ENCODE data around the gene ALLC. TPM values are rescaled to one million over a fixed set of nuclear protein-coding genes. Genes with fewer than 3 reads are reported as not detected.

ALLC gene
- polyA plus RNA-seq, 1 of the 3 experiments (the other 2 are of a cell fraction) = not detected

DNA sequence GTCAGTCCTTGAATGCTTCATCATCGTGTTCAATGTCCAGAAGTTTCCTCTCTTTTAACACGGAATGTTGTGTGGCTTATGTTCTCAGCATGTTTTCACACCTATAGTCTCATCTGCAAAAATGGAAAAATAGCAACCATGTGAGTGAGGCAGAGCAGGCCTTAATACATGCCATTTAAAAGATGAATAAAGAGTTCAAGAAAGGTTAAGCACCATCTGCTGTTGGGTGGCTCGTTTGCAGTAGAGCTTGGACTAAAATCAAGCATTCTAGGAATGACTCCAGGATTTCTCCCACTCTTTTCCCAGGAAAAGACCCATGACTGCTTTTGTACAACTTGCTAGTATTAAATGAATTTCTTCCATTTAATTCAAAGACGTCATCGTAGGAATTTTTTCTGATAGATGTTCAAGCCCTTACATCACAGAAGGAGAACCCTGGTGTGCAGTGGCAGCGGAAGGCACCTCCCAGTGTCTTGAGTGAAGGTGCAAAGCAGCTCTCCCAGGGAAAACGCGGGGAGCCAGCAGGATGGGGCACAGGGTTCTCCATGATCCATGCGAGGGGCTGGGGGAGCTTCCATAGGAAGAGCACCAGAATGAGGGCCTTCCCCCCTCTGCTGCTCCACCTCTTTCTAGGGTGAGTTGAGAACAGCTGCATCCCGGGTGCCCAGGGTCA, 55.0 kb downstream of the ALLC start:
- Histone ChIP-seq H3K27me3 (ENCODE audit: insufficient read depth) (no peaks in the 10 kb centered on the region), H3K4me1 (ENCODE audit: control insufficient read depth in 1 of 2, insufficient read depth in 2 of 2, low read depth in 1 of 2, low read length in 1 of 2) (no peaks in the 10 kb centered on the region), H3F3A (replicated peaks; ENCODE audit: insufficient read depth) (no peaks in the 10 kb centered on the region), H3K9me2 (no peaks in the 10 kb centered on the region), H3K4me3 (ENCODE audit: low read depth in 2 of 2, low read length in 1 of 2) (no peak overlapping the region), H3K27ac (ENCODE audit: low read depth in 2 of 2, low read length in 1 of 2) (no peak overlapping the region), H2AFZ (ENCODE audit: low read depth) (no peak overlapping the region), H3K9ac (no peak overlapping the region), H3K9me3 (no peaks in the 10 kb centered on the region), H3K79me2 (ENCODE audit: insufficient read depth) (no peaks in the 10 kb centered on the region), H3K4me2 (no peak overlapping the region), H3K36me3 (replicated peaks in 1 of 2; ENCODE audit: control insufficient read depth in 1 of 2, insufficient read depth in 2 of 2, low read length in 1 of 2) (no peaks in the 10 kb centered on the region), H4K20me1 (ENCODE audit: insufficient read depth) (no peaks in the 10 kb centered on the region)
- WGBS (ENCODE audit: low lambda C conversion rate) = 19% methylated on average over 8 of the region's 10 CpGs
- no peak for TF ChIP-seq MEF2A (IDR thresholded peaks at IDR 0.05; ENCODE audit: borderline replicate concordance, low read depth)
- TF ChIP-seq NRF1 (IDR thresholded peaks at IDR 0.05; ENCODE audit: low read depth, low read length) = no peak
- TF ChIP-seq RFX5 (IDR thresholded peaks at IDR 0.05; ENCODE audit: low read length) = no peak
- TF ChIP-seq TAF1 (IDR thresholded peaks at IDR 0.05; ENCODE audit: borderline replicate concordance, low read depth, low read length) = no peak
- TF ChIP-seq, protein P1, sequence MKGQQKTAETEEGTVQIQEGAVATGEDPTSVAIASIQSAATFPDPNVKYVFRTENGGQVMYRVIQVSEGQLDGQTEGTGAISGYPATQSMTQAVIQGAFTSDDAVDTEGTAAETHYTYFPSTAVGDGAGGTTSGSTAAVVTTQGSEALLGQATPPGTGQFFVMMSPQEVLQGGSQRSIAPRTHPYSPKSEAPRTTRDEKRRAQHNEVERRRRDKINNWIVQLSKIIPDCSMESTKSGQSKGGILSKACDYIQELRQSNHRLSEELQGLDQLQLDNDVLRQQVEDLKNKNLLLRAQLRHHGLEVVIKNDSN (IDR thresholded peaks at IDR 0.05; ENCODE audit: borderline replicate concordance, low read depth) = no peak
- TF ChIP-seq REST (IDR thresholded peaks at IDR 0.05; ENCODE audit: low read depth, low read length) = no peak
- TF ChIP-seq ELF1 (IDR thresholded peaks at IDR 0.05) = no peak
- no peak for TF ChIP-seq POLR2AphosphoS5 (IDR thresholded peaks at IDR 0.05; ENCODE audit: low read depth, low read length)
- no peak for TF ChIP-seq SMC3 (IDR thresholded peaks at IDR 0.05; ENCODE audit: low read depth, low read length)
- no peak for TF ChIP-seq USF2 (IDR thresholded peaks at IDR 0.05; ENCODE audit: borderline replicate concordance, low read depth, low read length)
- no peak for TF ChIP-seq MAX (IDR thresholded peaks at IDR 0.05; ENCODE audit: low read depth)
- no peak for TF ChIP-seq FOSL2 (IDR thresholded peaks at IDR 0.05; ENCODE audit: borderline replicate concordance, low read depth)
- TF ChIP-seq FOXJ3 (CRISPR knock-in tag; IDR thresholded peaks at IDR 0.05) = no peak
- TF ChIP-seq SIN3A (IDR thresholded peaks at IDR 0.05; ENCODE audit: borderline replicate concordance, low read depth, low read length) = no peak
- no peak for TF ChIP-seq EP300 (IDR thresholded peaks at IDR 0.05; ENCODE audit: borderline replicate concordance in 1 of 2, low read depth in 1 of 2, low read length in 1 of 2)
- no peak for TF ChIP-seq TEAD4 (IDR thresholded peaks at IDR 0.05; ENCODE audit: borderline replicate concordance, insufficient read depth)
- no peak for TF ChIP-seq GATA2 (CRISPR knock-in tag; IDR thresholded peaks at IDR 0.05)
- no peak for DNase-seq
- CTCF ChIA-PET = interaction anchor here (0.8 to 5.3 kb wide), 4 partner anchors 15 to 74 kb away, joined by 3 to 42 read pairs (median 5); no protein-coding TSS in a partner anchor
- POLR2A ChIA-PET = no interaction called here
